ENCODE data around the gene CYP27C1.
"Not testable (repeated sequence)": the region's sequence is repeated elsewhere in the genome, so short reads cannot be mapped to it uniquely, and the experiment has no call there.

The CYP27C1 gene

DNA sequence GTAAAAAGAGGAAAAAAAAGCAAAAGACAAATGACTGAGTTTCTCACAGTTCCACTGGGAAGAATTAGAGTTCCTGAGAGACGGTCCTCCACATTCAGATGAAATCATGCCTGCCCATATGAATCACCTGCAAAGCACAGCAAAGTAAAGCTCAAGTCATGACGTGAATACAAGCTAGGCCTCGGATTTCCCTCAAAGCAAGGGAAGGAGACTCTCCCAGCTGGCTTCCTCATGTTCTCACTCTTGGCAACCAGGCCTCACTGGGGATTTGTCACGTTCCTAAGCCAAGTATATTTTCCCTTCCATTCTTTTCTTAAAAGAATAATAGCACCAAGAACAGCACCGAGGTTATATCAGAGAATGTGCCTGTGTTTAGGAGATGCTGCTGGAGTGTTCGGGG lies 47.0 kb downstream of the CYP27C1 start:
- FAIRE-seq, result no peak

DNA sequence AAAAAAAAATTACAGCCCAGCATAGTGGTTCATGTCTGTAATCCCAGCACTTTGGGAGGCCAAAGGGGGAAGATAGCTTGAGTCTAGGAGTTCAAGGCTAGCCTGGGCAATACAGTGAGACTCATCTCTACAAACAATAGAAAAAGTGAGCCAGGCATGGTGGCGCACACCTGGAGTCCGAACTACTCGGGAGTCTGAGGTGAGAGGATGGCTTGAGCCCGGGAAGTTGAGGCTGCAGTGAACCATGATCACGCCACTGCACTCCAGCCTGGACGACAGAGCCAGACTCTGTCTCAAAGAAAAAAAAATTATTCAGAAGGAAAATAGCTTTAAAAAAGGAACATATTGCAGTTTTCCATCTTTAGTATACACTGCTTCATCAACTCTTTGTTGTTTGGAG lies 47.8 kb downstream of the CYP27C1 start:
- no peak for DNase-seq (ENCODE audit: insufficient read length, low spot score)
- FAIRE-seq, result no peak

More for the DNA sequence above, 47.0 kb downstream of the CYP27C1 start:
- DNase-seq (ENCODE audit: insufficient read length, low spot score), result no peak

DNA sequence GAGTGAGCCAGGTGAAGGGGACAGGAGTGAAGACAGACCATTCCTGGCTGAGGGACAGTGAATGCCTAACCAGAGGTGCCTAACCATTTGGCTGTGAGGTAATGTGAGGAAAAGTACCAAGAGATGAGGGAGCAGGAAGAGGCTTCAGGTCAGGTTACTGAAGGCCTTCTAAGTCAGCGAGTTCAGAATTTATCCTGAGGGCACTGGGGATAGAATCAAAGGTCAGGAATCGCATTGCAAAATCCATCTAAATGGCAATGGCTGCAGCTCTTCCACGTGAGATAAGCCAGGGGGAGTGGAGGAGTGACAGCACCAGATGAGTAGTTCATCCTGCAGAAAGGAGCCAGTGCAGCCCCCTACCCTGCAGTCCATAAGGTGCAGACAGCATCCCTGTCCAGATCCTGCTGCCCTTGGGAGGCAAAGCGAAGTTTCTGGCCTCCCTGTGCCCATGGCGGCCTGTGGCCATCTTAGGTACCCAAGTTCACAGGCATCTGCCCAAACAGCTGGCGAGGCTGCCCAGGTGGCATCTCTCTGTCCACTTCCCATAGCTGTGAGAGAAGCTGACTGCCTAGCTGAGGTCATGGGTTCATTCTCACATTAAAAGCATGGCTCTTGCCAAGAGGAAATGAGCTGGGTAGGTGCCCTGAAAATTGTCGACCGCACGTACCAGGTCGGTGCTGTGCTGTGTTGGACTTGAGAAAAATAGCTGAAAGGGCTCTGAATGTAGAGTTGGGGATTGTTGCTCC lies 49.5 kb downstream of the CYP27C1 start:
- no peak for FAIRE-seq
- DNase-seq (ENCODE audit: insufficient read length, low spot score), result no peak

DNA sequence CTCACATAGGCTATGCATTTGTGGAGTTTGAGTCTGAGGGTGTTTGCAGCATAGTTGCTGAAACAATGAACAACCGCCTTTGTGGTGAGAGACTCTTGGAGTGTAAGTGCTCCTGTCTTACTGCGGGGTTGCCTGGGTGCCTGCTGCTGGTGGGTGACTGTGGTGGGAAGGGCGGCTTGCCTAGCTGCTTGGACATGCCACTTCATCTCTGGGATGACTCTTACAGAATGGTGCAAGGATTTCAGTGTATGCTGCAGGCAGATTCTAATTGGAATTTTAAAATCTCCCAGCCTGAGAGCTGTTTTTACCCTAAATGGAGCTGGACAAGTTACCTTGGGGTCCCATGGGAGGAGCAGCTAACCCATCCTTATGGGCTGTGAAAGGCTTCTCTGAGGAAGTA lies 50.1 kb downstream of the CYP27C1 start:
- FAIRE-seq (no peak), DNase-seq (ENCODE audit: insufficient read length, low spot score) (no peak)

DNA sequence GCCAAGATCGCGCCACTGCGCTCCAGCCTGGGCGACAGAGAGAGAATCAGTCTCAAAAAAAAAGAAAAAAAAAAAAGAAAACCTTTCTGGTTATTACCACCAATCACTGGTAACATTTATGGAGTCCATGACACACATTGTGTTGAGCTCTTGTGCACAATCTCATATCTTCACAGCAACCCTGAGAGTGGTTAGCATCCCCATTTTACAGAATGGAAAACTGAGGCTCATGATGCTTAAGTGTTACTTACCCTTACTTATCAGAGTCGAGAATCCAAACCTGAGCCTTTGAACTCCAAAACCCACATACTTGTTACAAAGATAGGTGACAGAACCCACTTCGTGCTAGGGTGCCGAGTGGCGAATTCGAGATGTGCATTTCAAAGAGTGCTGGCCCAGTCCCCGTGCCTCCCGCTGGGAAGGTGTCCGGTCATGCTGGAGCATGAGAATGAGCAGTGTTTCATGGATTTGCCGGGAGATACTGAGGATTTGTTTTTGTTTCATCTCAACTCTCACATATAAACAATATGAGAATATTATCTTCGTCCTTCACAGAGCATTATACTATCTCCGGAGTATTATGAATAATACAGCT lies 50.9 kb downstream of the CYP27C1 start:
- DNase-seq (ENCODE audit: insufficient read length, low spot score), result no peak
- FAIRE-seq, result no peak

DNA sequence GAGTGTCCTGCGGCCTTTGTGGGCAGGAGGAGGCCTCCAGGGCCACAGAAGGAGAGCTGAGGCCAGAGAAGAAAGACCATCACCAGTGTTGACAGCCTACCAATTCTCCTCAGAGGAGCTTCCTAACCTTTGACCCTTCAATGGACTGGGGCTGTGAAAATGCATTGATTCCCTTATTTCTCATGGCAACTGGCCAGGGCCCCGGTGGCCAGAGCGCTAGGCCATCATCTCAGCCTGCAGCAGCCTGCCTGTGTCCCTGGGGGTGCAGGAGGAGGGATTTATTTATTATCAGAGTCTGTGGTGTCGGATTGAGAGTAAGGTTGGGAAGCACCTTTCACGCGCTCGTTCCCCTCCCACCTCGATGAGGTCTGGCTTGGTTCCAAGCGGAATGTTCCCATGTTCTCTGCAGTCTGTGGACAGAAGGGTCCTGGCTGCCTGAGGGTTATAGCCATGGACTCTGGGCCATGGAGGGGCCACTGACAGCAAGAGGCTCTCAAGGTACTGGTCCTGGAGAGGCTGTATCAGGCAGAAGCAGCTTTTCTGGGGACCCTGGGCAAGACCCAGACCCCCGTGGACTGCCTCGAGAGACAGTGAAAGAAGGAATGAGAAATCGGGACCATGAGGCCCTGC lies 53.8 kb downstream of the CYP27C1 start:
- FAIRE-seq, result no peak

DNA sequence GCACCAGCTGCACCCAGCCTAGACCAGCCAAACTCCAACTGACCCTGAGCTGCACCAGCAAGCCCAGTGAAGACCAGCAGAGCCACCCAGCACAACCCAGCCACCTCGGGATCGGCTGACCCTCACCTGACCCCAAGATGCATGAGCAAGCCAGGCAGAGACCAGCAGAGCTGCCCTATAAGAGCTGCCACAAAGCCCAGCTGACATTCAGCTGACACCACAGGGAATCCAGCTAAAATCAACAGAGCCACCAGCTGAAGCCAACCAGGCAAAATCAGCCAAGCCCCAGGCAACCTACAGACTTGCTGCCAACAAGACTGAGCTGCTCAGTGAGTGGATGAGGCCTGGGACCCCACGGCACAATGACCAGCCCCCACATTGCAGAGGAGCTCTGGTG lies 54.6 kb downstream of the CYP27C1 start:
- no peak for DNase-seq (ENCODE audit: insufficient read length, low spot score)
- no peak for FAIRE-seq

More for the DNA sequence above, 53.8 kb downstream of the CYP27C1 start:
- DNase-seq (ENCODE audit: insufficient read length, low spot score), result no peak

DNA sequence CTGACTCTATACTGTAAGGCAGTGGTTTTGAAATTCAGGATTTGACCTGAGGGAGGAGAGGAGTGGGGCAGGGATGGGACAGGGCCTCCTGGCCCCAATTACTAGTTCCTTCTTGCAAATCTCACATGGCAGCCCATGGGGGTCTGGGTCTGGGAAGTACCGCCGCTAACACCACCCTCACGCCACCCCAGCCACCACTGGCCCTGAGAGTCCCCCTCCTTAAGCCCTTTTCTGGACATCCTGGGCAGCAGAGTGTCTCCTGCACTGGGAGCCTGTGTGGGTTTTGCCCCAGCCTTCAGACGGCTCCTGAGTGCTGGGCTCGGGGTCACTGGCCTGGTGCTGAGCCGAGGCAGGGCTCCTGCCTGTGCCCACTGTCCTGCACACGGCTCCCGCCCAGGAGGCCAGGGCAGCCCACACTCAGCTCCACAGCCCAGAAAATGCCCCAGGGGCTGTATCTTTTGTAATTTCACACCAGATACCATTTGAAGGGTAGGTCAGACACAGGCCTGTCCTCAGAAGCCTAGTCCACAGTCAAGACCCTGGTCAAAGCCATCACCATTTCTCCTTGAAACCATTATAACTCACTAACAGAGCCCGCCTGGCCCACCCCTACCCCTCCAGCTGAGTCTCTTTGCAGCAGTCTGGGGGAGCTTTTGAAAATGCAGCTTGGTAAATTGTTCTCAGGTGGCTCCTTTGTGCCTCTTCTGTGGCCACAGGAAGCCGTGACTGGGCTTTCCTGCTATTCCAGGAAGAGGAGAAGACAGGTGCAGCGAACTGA lies 55.1 kb downstream of the CYP27C1 start:
- DNase-seq (ENCODE audit: insufficient read length, low spot score), result no peak

DNA sequence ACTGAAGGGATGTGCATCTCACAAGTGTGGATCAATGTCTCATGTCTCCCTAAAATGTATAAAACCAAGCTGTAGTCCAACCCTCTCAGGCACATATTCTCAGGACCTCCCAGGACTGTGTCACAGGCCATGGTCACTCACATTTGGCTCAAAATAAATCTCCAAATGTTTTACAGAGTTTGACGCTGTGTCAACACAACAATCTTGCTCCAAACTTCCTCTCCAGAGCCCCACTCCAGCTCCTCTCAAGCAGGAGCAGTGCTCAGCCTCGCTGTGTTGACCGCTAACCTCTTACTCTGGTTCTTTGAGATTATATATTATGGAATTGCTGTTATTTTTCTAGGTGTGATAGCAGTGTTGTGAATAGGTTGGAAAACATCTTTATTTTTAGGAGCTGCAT lies 56.2 kb downstream of the CYP27C1 start:
- no peak for DNase-seq (ENCODE audit: insufficient read length, low spot score)
- peak; percentile 64 for FAIRE-seq

More for the DNA sequence above, 55.1 kb downstream of the CYP27C1 start:
- FAIRE-seq, result no peak

DNA sequence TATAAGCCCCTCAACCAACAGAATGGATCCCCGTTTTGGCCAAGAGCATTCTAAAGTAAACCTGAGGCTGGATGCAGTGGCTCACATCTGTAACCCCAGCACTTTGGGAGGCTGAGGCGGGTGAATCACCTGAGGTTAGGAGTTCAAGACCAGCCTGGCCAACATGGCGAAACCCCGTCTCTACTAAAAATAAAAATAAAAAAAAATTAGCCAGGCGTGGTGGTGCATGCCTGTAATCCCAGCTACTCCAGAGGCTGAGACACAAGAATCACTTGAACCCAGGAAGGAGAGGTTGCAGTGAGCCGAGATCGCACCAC lies 57.1 kb downstream of the CYP27C1 start:
- FAIRE-seq; DNase-seq (ENCODE audit: insufficient read length, low spot score): not testable (repeated sequence)

DNA sequence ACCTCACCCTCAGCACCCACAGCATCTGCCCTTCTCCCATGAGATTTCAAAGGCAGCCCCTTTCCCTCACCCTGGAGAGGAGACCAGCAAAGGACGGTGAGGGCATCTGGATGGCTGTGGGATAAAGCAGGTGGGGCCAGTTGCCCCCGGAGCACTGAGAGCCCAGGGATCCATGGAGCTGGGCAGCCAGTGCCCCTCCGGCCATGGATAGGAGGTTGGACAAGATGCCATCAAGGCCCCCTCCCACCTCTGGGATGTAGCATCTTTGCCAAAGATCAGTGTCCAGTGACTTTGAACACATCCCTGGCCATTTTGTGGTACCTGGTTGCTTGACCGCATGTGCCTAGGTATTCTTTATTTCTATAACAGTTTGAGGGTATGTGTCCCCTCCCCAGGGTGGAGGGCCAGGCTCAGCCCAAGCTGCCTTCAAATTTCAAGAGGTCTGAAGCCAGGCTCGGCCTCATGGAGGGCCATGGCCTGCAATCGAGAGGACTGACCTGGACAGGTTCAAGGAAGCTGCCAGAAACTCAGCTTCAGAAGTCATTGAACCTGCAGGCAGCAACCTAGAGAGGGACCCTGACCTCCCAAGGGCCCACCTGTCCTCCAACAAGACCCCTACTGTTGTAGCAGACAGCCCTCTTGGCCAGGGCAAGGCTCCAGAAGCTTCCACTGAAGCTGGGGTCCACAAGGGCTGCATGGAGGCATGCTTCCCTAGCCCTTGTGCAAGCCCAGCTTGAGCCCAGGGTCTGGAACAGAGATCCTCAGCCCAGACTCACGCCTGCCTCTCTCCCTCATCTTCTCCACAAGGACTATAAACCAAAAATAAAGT lies 57.6 kb downstream of the CYP27C1 start:
- no peak for FAIRE-seq
- DNase-seq (ENCODE audit: insufficient read length, low spot score), result no peak

DNA sequence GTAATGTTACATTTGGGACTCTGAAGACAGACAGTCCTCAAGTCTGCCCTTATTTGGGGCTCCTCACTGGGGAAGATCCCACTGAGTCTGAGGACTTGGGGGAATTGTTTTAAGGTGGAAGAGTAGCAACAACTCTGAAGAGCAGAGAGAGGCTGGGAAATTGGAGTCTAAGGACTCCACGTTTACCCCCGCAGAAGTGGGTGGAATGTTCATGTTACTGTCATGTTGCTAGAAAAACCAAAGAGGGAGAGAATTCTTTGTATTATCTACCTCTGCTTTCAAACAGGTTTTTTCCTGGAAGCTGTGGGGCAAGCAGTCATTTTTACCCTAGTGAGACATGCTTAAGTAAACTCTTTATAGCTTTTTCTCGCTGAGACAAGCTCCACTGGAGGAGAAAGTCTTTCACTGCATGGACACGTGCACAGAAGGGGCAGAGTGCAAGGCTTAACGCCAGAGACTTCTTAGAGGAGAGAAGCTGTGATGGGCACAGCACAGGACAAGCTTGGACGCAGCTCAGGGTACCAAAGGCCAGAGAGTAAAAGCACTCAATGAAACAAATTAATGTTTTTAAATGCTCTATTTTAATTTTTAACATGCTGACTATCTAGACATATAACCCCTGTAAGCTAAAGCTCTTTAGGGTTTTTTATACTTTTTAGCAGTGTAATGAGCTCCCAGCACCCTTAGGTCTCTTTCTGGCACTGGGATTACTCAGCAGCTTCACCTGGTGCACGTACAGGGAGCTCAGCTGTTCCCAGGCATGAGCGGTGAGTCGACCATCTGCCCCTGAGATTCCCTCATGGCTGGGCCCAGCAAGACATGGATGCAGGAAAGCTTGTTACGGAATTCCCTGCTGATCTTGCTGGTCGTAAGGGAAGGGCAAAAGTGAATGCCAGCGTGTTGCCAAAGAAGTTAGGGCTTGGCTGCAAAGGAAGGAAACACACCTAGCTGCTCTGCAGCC lies 58.6 kb downstream of the CYP27C1 start:
- no peak for DNase-seq (ENCODE audit: insufficient read length, low spot score)
- no peak for FAIRE-seq

DNA sequence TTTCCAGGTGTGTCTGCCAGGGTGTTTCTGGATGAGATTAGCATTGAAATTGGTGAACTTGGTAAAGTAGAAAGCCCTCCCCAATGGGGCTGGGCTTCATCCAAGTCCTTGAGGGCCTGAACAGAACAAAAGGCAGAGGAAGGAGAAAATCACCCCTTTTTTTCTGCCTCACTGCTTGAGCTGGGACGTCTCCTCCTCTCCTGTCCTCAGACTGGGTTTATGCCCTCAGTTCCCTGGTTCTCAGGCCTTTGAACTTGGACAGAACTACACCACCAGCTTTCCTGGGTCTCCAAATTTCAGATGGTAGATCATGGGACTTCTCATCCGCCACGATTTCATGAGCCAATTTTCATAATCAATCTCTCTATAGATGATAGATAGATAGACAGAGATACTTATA lies 59.4 kb downstream of the CYP27C1 start:
- FAIRE-seq, result no peak
- DNase-seq (ENCODE audit: insufficient read length, low spot score), result no peak

DNA sequence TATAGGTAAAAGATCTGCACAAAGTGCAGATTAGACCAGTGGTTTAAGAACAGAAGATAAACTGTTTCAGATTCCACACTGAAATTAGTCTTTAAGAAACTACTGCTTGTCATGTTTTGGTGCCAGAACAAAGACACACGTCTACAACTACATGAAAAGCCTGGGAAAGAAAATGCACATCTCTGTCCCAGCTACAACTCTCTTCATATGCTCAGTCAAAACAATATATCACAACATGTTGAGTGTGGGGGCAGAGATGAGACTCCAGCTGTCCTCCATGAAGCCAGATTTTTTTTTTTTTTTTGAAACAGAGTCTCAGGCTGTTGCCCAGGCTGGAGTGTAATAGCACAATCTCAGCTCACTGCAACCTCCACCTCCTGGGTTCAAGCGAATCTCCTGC lies 60.6 kb downstream of the CYP27C1 start:
- FAIRE-seq (no peak), DNase-seq (ENCODE audit: insufficient read length, low spot score) (no peak)

DNA sequence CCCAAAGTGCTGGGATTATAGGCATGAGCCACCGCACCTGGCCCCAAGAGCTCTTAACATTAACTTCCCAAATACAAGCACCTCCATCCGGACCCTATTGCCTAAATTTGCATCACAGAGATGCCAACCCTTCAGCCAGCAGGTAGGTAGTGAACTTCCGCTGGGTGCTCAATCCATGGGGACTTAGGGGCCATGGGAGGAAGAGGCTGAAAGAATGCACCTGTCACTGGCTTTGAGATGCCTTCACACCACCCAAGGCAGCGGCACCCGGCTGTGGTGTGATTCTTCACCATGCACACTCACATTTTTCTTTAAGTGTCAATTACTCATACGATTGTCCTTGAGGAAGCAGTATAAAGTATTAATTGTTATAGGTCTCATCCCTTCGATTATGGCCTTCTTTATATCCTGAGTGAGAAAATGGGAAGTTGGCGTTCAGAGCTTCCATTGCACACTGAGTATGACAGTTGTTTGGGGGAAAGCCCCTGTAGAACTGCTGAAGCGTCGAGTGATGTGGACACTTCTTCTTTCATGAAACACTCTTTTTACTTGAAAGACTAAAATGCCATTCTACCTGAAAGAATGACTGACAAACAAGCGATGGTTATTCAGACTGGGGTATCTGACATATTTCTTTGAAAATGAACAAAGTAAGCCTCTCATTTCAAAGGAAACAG lies 61.3 kb downstream of the CYP27C1 start:
- DNase-seq (ENCODE audit: insufficient read length, low spot score) (no peak), FAIRE-seq (no peak)

DNA sequence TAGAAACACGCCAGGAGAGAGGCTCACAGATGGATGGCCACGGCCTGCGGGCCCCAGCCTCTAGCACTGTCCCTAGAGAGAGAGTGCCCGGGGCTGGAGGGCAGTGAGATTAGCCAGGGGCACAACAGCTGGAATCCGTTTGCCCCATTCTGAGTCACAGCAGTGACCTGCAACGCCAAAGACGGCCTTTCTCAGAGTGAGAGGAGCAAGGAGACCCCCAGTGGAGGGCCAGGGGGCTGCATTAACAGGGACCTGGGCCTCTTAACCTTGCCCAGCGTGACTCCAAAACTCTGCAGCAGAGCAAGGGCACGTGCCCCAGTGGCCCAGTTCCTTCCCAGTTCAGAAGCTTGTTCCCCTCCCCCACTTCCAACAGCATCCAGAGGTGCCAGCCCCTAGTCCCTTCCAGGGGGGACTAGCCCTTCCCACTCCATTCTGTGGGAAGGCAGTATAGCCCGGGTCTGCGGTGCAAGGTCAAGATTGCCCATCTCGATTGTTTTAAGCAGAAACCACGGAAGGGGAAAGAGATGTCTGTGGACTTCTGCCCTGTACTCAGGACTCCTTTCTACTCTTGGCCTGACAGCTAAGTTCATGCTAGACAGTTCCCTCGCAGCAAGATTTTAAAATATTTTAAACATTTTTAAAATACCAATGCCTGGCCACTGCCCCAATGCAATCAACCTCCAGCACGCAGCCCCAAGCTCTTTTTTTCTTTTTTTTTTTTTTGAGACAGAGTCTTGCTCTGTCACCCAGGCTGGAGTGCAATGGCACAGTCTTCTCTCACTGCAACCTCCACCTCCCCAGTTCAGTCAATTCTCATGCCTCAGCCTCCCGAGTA lies 62.2 kb downstream of the CYP27C1 start:
- DNase-seq (ENCODE audit: insufficient read length, low spot score), result no peak
- peak; percentile 36 for FAIRE-seq

DNA sequence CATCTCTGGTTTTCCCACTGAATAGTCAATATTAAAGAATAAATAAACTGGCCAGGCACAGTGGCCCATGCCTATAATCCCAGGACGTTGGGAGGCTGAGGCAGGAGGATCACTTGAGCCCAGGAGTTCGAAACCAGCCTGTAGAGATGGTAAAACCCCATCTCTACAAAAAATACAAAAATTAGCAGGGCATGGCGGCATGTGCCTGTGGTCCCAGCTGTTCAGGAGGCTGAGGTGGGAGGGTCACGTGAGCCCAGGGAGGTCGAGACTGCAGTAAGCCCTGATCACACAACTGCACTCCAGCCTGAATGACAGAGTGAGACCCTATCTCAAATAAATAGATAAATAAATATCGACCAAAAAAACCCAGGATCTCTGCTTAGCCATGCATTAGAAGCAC lies 63.0 kb downstream of the CYP27C1 start:
- no peak for DNase-seq (ENCODE audit: insufficient read length, low spot score)
- no peak for FAIRE-seq

DNA sequence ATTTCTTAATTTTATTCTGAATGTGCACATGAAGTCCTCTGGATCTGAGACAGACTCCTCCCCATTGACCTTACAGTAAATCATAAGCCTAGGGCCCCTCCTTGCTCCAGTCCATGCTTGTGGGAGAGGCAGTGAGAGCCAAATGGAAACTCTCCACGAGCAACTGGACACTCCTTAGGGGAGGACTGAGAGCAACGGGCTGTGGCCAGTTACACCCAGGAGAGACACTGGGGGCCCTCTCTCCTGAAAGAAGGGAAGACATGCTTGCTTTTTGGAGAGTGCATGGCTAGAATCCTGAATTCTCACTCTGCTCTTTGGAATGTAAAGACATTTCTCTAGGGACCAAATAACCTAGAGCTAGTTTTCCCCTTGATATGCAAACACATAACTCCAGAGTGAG lies 64.2 kb downstream of the CYP27C1 start:
- DNase-seq (ENCODE audit: insufficient read length, low spot score) (peak; percentile 50), FAIRE-seq (no peak)
